IPS-18c (cell line): ENCODE data around the gene NTN5.
A peak's percentile ranks its signal among the peaks of the same experiment; 100 is the strongest.
"Not testable (repeated sequence)": the region's sequence is repeated elsewhere in the genome, so short reads cannot be mapped to it uniquely, and the experiment has no call there.

Experiments used
- H3K4me3 ChIP-seq: 2 replicates; pipeline ENCODE4 v1.7.0; 2013; ENCODE audit warnings: low read depth, mild to moderate bottlenecking, low read length, moderate library complexity; ENCODE audit not compliant: insufficient read depth
- H3K9me3 ChIP-seq: one replicate; pipeline ENCODE4 v1.6.1; 2013; ENCODE audit warnings: mild to moderate bottlenecking, low read length, moderate library complexity; ENCODE audit not compliant: control insufficient read depth, insufficient read depth

NTN5 gene

DNA sequence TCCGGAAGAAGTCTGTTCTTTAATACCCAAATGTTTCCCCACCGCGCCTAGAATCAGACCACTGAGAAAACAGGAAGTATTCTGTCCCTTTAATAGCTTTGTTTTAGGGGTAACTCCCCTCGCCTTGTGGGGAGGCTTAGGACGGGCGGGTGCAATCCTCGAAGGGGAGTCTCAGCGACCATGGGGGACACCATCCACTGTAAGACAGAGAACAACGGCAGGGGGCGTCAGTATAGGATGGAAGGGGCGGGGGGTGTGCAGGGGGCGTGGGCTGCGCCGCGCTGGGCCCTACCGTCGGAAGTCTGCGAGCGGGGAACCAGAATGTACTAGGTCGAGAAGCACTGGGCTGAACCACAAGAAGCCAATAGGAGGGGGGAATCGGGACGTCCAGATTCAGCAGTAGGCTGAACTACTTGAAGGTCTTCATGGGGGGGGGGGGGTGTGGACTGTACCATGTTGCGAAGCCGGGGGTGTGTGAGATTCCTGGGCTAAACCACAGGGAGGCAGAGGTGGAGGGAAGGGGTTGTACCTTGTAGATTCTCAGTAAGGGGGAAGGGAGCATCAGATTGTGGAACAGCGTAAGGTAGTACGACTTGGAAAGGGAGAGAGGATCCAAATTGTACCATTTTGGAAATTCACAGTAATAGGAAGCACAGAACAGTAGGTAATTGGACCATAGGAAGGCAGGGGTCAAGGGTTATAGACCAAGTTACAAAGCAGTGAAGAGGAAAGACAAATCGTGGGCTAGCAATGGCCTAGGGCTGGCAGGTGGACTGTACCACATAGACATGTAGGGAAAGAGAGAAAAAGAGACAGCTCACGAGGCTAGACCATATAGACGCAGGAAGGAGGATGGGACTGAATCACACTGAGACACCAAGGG, 34.6 kb downstream of the NTN5 start:
- no peaks in the 10 kb centered on the region for H3K9me3 ChIP-seq
- peak overlapping the region; percentile 55 for H3K4me3 ChIP-seq

DNA sequence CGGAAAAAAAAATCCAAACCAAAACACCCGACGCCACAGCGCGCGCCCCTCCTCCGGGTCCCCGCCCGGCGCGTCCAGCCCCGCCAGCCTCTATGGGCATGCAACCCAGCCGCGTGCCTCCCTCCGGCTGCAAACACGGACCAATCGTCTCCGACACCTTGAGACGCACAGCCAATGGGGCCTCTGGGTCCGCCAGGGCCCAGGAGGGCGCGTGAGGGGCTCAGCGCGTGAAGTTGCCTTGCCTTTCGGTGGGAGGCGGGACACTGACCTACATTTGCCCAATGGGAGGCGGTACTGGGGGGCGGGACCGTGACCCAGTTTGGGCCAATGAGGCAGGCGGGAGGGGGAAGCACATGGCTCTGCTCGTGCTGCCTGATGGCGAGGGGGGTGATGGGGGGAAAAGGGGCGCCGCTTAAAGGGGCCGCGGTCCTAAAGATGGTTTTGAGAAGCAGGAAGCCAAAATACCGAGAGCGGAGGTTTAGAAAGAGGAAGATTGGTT, 35.3 kb downstream of the NTN5 start:
- H3K4me3 ChIP-seq: peak overlapping the region; percentile 85
- no peaks in the 10 kb centered on the region for H3K9me3 ChIP-seq

DNA sequence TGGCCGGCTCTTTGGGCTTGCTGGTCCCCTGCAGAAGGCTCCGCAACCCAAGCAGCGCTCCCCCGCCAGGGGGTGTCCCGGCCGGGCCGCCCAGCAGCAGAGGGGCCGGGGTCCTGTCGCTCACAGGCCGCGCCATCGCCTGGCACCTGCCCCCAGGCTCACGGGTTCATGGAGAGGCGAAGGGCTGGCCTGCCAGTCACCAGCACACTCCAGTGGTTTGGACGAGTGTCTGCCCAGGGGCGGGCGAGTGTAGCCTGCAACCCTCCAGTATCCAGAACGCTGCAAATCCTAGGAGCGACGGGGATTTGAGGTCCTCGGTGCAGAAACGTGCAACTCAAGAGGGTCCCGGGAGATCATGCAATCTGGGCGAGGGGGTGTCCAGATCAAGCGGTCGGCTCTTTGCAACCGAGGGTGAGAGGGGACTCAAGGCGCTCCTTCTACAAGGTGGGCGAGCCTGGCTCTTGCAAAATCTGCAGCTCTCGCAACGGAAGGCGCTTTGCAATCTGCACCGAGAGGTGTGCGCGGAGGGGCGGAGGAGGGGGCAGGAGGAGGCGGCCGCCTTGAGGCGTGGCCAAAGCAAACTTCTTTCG, 35.9 kb downstream of the NTN5 start, which contains the start of gene DBP:
DBP (minus strand) TSS at position 521 of the 590 bp plus-strand sequence; CDS start at position 136, 385 bp downstream.
- Histone ChIP-seq H3K9me3 (no peaks in the 10 kb centered on the region), H3K4me3 (peak within 1 kb of the TSS; percentile 85)

DNA sequence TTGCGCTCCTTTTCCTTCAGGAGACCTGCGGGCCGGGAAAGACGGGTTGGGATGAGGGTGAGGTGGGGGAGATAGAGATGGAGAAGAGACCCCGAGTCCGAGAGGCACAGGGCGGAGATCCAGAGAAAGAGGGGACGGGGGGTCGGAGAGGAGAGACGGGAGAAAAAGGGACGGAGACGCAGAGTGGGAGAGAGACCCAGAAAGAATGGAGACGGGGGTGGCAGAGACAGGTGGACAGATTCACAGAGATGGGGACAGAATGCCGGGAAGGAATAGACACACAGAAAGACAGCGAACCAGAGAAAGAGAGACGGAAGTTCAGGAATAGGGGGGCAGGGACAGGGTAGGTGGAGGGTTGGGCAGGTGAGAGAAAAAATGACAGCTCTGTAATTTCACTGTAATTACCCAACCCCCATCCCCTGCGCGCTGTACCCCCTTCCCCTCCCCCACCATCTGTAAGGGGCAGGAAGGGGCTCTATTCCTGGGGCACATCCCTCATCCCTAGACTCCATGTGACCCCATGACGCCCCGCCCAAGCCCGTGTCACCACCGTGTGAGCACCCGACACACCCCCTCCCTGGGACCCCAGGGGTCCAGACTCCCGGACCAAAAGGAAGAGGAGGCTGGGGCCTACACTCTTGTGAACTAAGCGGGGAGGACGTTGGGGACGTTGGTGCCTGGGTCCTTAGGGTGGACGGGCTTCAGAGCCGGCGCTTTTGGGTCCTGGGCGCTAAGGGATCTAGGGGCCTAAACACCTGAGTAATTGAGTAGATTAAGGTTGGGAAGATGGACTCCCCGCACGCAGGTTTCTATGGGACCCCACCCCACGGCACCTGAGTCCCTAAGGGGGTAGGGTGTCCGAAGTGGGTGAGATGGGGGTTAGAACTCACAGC, 36.6 kb downstream of the NTN5 start:
- H3K9me3 ChIP-seq: no peaks in the 10 kb centered on the region
- peak overlapping the region; percentile 85 for H3K4me3 ChIP-seq

DNA sequence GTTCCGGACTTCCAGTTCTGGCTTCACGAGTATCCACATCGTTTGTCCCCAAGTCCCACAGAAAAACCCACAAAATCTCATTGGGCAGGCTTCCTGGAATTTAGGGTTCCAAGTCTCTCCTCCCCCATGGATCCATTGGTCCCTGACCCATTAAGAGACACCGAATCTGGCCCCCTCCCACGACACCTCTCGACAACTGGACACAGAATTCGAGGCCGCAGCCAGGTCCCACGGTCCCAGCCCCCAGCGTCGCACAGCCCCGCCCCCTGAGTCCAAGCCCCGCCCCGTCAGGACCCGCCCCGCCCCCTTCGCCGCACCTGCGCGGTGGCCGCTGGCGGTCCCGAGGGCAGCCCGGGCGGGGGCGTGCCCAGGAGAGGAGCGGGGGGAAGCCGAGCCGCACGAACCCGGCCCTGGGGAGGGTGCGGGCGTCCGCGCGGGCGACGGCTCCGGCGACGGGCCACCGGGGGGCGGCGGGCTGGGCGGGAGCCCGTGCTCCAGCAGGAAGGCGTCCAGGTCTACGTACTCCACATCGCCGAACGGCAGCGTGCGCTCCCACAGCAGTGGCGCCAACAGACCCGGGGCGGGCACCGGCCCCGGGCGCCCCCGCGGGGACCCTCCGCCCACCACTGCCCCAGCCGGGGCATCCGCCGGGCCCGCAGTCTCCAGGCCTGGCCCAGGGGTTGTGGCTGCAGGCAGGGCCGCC, 37.4 kb downstream of the NTN5 start:
- Histone ChIP-seq H3K4me3 (peak overlapping the region; percentile 85), H3K9me3 (no peaks in the 10 kb centered on the region)

DNA sequence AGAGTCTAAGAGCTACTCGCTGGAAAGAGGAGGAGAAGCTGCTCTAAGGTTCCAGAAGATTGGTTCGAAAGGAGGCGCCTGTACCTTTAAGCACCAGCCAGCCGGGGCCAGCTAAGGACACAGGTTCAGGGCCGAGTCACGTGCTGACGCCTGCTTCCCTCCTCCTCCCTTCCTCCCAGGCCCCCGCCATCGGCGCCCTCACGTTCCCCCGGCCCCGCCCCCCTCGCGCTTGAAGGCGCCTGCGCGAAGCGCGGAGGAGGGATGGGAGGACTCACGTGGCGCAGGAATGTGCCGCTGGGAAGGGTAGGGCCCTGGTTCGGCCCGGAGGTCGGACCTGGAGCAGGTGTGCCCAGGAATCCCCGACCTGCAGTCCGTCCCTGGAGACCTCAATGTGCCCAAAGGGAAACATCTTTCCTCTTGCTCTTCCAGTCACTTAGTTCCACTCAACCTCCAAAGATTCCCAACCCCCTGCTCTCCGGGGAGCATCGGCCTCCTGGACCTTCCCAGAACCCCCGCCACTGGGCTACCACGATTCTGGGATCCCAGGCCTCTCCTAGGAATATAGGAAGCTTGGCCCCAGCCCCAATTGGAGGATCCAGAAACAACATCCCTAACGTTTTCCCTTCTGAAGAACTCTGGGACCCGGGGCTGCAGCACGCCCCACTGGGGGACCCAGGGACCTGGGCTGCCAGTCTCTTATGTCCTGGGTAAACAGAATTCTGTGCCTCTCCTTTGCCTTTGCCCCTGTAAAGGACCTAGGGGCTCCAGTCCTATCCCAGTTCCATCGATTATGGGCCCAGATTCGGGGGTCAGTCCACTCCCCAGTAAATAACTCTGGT, 38.2 kb downstream of the NTN5 start:
- Histone ChIP-seq H3K9me3 (no peaks in the 10 kb centered on the region), H3K4me3 (peak overlapping the region; percentile 42)

DNA sequence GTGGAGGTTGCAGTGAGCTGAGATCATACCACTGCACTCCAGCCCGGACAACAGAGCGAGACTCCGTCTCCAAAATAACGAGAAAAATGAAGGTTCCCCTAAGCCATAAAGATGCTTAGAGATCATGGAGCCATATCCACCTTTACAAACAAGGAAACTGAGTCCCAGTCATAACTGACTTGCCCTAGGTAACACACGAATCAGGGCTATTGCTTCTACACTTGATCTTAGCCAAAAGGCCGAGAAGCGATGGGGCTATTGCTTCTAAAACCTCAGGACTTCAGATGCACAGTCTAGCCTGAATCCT, 38.8 kb downstream of the NTN5 start:
- no peak overlapping the region for H3K4me3 ChIP-seq

DNA sequence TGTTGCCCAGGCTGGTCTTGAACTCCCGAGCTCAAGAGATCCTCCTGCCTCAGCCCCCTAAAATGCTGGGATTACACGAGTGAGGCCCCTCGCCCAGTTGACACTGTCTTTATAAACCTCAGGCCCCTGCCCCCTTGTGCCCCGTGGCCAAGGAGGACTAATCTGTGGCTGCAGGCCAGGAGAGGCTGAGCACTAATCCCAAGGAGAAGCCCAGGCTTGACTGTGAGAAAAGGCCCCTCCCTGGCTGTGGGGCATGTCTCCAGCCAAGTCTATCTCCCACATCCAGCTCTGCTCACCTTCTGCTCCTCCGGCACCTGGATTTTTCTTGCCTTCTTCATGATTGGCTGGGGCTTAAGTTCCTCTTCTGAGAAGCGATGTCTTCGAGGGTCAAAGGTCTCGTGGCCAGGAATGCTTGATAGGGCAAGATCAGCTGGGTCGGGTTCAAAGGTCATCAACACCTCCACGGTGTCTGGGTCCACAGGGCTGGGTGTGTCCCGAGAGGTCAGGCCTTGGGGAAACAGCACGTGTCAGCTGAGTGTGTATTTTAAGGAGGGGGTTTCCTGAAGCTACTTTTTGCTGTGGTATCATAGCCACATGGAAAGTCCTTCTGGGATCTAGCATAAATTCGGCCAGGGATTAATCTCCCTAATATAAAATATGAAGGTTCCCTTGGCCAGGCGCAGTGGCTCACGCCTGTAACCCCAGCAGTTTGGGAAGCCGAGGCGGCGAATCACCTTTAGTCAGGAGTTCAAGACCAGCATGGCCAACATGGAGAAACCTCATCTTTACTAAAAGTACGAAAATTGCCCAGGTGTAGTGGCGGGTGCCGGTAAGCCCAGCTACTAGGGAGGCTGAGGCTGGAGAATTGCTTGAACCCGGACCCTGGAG, 39.4 kb downstream of the NTN5 start:
- Histone ChIP-seq H3K4me3 (no peak overlapping the region), H3K9me3 (no peaks in the 10 kb centered on the region)

More for the DNA sequence above, 38.8 kb downstream of the NTN5 start:
- no peaks in the 10 kb centered on the region for H3K9me3 ChIP-seq

DNA sequence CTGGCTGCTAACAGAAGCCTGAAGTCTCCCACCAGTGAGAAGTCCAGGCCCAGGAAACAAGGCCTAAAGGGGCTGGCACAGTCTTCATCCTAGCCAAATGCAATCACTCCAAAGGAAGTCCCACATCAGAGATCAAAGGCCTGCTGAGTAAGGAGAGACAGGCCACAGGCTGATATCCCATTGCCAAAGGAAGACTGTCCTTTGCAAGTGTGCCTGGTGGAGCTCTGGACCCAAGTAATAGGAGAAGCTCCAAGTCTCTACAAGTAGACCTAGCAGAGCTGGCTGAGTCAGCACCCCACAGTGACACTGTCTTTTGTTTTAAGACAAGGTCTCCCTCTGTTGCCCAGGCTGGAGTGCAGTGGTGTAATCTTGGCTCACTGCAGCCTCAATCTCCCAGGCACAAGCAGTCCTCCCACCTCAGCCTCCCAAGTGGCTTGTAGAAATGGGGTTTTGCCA, 40.1 kb downstream of the NTN5 start:
- H3K9me3 ChIP-seq: no peaks in the 10 kb centered on the region
- H3K4me3 ChIP-seq: no peak overlapping the region

DNA sequence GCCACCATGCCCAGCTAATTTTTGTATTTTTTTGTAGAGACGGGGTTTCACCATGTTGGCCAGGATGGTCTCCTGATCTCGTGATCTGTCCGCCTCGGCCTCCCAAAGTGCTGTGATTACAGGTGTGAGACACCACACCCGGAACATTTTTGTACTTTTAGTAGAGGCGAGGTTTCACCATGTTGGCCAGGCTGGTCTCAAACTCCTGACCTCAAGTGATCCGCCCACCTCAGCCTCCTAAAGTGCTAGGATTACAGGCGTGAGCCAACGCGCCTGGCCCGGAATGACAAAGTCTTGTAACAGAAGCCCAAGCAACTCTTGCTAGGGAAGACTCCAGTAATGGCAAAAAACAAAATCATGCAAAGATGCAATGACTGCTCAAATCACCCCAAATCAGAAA, 40.5 kb downstream of the NTN5 start:
- H3K4me3 ChIP-seq, H3K9me3 ChIP-seq: not testable (repeated sequence)

DNA sequence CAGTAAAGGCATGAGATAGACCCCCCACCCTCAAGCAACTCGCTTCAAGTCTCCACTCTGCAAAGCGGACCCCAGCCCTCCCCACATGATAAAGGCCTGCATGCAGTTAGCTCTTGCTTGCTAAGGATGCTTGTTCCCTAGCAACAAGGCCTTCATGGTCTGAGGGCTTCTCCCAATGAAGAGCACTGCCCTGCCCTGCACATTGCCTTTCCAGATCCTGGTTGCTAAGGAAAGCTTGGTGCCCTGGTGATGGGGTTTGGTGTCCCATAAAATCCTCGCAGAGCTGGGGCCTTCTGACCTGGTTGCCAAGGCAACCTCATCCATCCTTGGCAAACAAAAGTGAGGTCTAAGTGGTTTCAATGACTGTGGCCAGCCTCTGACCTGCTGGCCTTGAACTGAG, 41.6 kb downstream of the NTN5 start:
- no peak overlapping the region for H3K4me3 ChIP-seq
- H3K9me3 ChIP-seq: no peaks in the 10 kb centered on the region

DNA sequence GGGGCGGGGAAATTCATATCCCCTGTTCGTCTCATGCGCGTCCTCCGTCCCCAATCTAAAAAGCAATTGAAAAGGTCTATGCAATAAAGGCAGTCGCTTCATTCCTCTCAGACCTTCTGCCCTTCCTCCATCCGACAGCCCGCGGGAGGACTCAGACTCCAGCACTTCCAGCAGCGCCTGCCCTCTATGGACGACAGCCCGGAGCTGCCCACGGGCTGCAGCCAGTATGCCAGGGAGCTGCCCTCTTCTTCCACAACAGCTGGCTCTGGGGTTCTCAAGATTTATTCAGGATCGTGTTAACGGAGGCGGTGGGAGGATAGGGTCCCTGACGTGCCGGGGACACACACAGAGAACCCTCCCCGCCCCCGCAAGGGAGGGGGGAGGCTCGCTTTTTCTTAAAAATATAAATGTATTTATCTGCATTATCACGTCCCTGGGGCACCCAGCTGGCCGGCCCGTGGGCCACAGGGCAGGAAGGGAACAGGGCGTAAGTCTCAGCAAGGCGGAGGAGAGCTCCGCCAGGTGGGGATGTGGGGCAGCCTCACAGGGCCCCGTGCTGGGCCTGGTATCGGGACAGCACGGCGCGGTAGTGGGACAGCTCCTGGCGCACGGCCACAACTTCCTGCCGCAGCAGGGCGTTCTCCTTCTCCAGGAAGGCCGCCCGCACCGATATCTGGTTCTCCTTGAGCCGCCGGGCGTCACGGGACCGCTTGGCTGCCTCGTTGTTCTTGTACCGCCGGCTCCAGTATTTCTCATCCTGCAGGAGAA, 42.3 kb downstream of the NTN5 start:
- Histone ChIP-seq H3K9me3 (no peaks in the 10 kb centered on the region), H3K4me3 (peak overlapping the region; percentile 46)

DNA sequence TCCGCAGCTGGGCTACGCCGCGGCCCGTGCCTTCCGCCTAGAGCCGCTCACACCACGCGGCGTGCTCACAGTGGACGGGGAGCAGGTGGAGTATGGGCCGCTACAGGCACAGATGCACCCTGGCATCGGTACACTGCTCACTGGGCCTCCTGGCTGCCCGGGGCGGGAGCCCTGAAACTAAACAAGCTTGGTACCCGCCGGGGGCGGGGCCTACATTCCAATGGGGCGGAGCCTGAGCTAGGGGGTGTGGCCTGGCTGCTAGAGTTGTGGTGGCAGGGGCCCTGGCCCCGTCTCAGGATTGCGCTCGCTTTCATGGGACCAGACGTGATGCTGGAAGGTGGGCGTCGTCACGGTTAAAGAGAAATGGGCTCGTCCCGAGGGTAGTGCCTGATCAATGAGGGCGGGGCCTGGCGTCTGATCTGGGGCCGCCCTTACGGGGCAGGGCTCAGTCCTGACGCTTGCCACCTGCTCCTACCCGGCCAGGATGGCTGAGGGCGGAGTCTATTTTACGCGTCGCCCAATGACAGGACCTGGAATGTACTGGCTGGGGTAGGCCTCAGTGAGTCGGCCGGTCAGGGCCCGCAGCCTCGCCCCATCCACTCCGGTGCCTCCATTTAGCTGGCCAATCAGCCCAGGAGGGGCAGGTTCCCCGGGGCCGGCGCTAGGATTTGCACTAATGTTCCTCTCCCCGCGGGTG, 43.1 kb downstream of the NTN5 start:
- Histone ChIP-seq H3K4me3 (peak overlapping the region; percentile 46; the same call in 1 of the 2 replicates), H3K9me3 (no peaks in the 10 kb centered on the region)

DNA sequence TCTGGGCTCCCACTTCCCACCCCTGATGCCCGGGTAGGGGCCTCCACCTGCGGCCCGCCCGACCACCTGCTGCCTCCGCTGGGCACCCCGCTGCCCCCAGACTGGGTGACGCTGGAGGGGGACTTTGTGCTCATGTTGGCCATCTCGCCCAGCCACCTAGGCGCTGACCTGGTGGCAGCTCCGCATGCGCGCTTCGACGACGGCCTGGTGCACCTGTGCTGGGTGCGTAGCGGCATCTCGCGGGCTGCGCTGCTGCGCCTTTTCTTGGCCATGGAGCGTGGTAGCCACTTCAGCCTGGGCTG, 43.6 kb downstream of the NTN5 start:
- no peaks in the 10 kb centered on the region for H3K9me3 ChIP-seq
- no peak overlapping the region for H3K4me3 ChIP-seq
